Endodermal cell (in vitro differentiated cells): Measurements from ENCODE around the gene VTI1A. TPM values are rescaled to one million over a fixed set of nuclear protein-coding genes. Genes with fewer than 3 reads are reported as not detected.

Experiments used
- DNase-seq: peaks from one replicate; pipeline ENCODE4 v3.0.0-alpha.2; 2017
- H3K27ac ChIP-seq: 2 replicates; pipeline ENCODE4 v1.5.1; 2013; ENCODE audit warnings: mild to moderate bottlenecking, low read depth, low read length, moderate library complexity
- H3K27me3 ChIP-seq: 2 replicates; pipeline ENCODE4 v1.6.1; 2013; ENCODE audit warnings: mild to moderate bottlenecking, low read length, moderate library complexity; ENCODE audit not compliant: insufficient read depth, control insufficient read depth, poor library complexity, severe bottlenecking
- H3K36me3 ChIP-seq: 2 replicates; pipeline ENCODE4 v1.7.0; 2013; ENCODE audit warnings: mild to moderate bottlenecking, low read length, moderate library complexity; ENCODE audit not compliant: control insufficient read depth, insufficient read depth
- H3K4me1 ChIP-seq: one replicate; pipeline ENCODE4 v1.7.0; 2013; ENCODE audit warnings: low read length; ENCODE audit not compliant: control insufficient read depth, insufficient read depth
- H3K4me3 ChIP-seq: 2 replicates; pipeline ENCODE4 v1.5.1; 2013; ENCODE audit warnings: mild to moderate bottlenecking, low read length, moderate library complexity
- H3K9ac ChIP-seq: 2 replicates; pipeline ENCODE4 v1.6.1; 2013; ENCODE audit warnings: mild to moderate bottlenecking, low read length, moderate library complexity; ENCODE audit not compliant: poor library complexity, severe bottlenecking; ENCODE audit errors: extremely low read depth
- H3K9me3 ChIP-seq: 2 replicates; pipeline ENCODE4 v1.6.1; 2013; ENCODE audit warnings: mild to moderate bottlenecking, low read length, moderate library complexity; ENCODE audit not compliant: control insufficient read depth
- H3K27ac Mint-ChIP-seq: 2 replicates; pipeline ENCODE4 v1.8.0; 2020; ENCODE audit warnings: mixed read lengths
- H3K27me3 Mint-ChIP-seq: 2 replicates; pipeline ENCODE4 v1.8.0; 2021; ENCODE audit warnings: mild to moderate bottlenecking, mixed read lengths; ENCODE audit not compliant: insufficient read depth
- H3K36me3 Mint-ChIP-seq: 2 replicates; pipeline ENCODE4 v1.8.0; 2020; ENCODE audit warnings: low read depth, mixed read lengths
- H3K4me1 Mint-ChIP-seq: 2 replicates; pipeline ENCODE4 v1.8.0; 2020; ENCODE audit warnings: mixed read lengths
- H3K4me3 Mint-ChIP-seq: 2 replicates; pipeline ENCODE4 v1.8.0; 2020; ENCODE audit warnings: mild to moderate bottlenecking, moderate library complexity, mixed read lengths
- H3K9me3 Mint-ChIP-seq: 2 replicates; pipeline ENCODE4 v1.8.0; 2020; ENCODE audit warnings: mild to moderate bottlenecking, mixed read lengths
- CTCF ChIP-seq: fragments of 200-600 bp; sonication (generic); conservative IDR thresholded peaks from 2 replicates; pipeline ENCODE4 v1.5.0; 2021; ENCODE audit warnings: antibody characterized with exemption, mild to moderate bottlenecking
- WGBS, 2 experiments: methylation state at CpG; one replicate each; pipeline versions ENCODE4 v1.1.5 to v1.1.7; 2013; ENCODE audit warnings: missing lambda C conversion rate in 2 of 2, mixed read lengths in 1 of 2; ENCODE audit not compliant: insufficient coverage in 1 of 2, insufficient read length in 1 of 2; 5-methylcytosine and 5-hydroxymethylcytosine counted together
- total RNA-seq, 2 donors: library from RNA; stranded (reverse); fragmentation: NEBNext Ultra II Directional in 1 of 2; extraction: Animal tissue kit (Norgen Biotek cat#: 25700) in 1 of 2; gene quantifications; 2 replicates in 1 of 2; 3 replicates in 1 of 2; pipeline ENCODE4 v1.2.1, GENCODE V29; 2021

VTI1A gene
- total RNA-seq, 2 donors from 2014 or later, result 27.0 to 29.9 TPM

- Mint-ChIP-seq H3K4me3 (no peak overlapping the region), H3K4me1 (peaks cover 14% of the 10 kb centered on the region), H3K9me3 (no peaks in the 10 kb centered on the region), H3K27ac (peak overlapping the region; percentile 29), H3K36me3 (no peaks in the 10 kb centered on the region), H3K27me3 (no peaks in the 10 kb centered on the region)
- no peaks in the 10 kb centered on the region for H3K9me3 ChIP-seq
- no peaks in the 10 kb centered on the region for H3K36me3 ChIP-seq
- H3K27me3 ChIP-seq, result no peaks in the 10 kb centered on the region
- H3K4me1 ChIP-seq, result no peaks in the 10 kb centered on the region
- no peak overlapping the region for H3K4me3 ChIP-seq
- H3K9ac ChIP-seq, result no peak overlapping the region
- no peak for TF ChIP-seq CTCF
- WGBS, 2 experiments, result 83 to 90% methylated on average over 4 to 9 of the region's 9 CpGs
- no peak for DNase-seq
- peak overlapping the region; percentile 13 for H3K27ac ChIP-seq
Observed at GRCh38 chr10:112583236-112583939, 136.4 kb downstream of the VTI1A start.

GRCh38 chr10:112584276-112584675 lies 137.3 kb downstream of the VTI1A start:
- H3K27ac Mint-ChIP-seq, result no peak overlapping the region

GRCh38 chr10:112585126-112585525 lies 138.1 kb downstream of the VTI1A start:
- DNase-seq, result no peak
- H3K4me3 ChIP-seq, result no peak overlapping the region
- Mint-ChIP-seq H3K9me3 (no peaks in the 10 kb centered on the region), H3K4me3 (no peak overlapping the region), H3K27ac (no peak overlapping the region), H3K27me3 (no peaks in the 10 kb centered on the region), H3K4me1 (peaks cover 18% of the 10 kb centered on the region), H3K36me3 (no peaks in the 10 kb centered on the region)
- no peaks in the 10 kb centered on the region for H3K27me3 ChIP-seq
- TF ChIP-seq CTCF, result no peak
- no peaks in the 10 kb centered on the region for H3K9me3 ChIP-seq
- no peaks in the 10 kb centered on the region for H3K36me3 ChIP-seq
- H3K4me1 ChIP-seq, result no peaks in the 10 kb centered on the region
- H3K9ac ChIP-seq, result no peak overlapping the region
- no peak overlapping the region for H3K27ac ChIP-seq
- WGBS, 2 experiments, result 82 to 99% methylated on average over 4 of the region's 4 CpGs

More at GRCh38 chr10:112584276-112584675, 137.3 kb downstream of the VTI1A start:
- Mint-ChIP-seq H3K36me3 (no peaks in the 10 kb centered on the region), H3K4me1 (peaks cover 18% of the 10 kb centered on the region), H3K27me3 (no peaks in the 10 kb centered on the region), H3K4me3 (no peak overlapping the region), H3K9me3 (no peaks in the 10 kb centered on the region)
- no peak overlapping the region for H3K4me3 ChIP-seq
- 96% methylated on average over 6 of the region's 6 CpGs for WGBS, 2 experiments
- no peak overlapping the region for H3K27ac ChIP-seq
- H3K36me3 ChIP-seq, result no peaks in the 10 kb centered on the region
- H3K4me1 ChIP-seq, result no peaks in the 10 kb centered on the region
- no peaks in the 10 kb centered on the region for H3K27me3 ChIP-seq
- TF ChIP-seq CTCF, result no peak
- no peak overlapping the region for H3K9ac ChIP-seq
- no peaks in the 10 kb centered on the region for H3K9me3 ChIP-seq
- DNase-seq, result no peak
